ENCODE measurements around the gene TRMT6. TPM values are rescaled to one million over a fixed set of nuclear protein-coding genes. Genes with fewer than 3 reads are reported as not detected.

The TRMT6 gene
- total and polyA plus RNA-seq, 10 of the 15 experiments (the other 5 are each of a cell fraction or from before 2014, with no cell fraction given) = 18.2 to 35.5 (median 22.6) TPM

DNA sequence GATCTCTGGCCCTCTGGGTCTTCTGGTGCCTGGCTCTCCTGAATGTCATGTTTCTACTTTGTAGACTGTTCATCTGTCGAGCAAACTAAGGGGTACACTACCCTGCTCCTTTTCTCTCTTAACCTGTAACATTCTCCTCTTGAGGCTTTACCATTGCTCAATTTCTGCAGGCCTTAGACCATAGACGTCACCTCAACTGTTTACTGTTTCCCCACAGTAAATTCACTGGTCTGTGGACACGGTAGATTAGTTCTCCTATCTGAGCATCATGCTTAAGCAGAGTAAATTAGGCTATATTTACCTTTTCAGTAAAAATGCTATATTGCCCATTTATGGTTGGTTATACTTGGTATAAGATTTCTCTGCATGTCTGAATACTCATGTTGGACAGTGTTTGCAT lies 40.6 kb upstream of the TRMT6 start:
- H2AFZ ChIP-seq (ENCODE audit: control insufficient read depth, low read depth, low read length) = no peak overlapping the region
- no peak overlapping the region for H3K4me2 ChIP-seq (ENCODE audit: control insufficient read depth, insufficient read depth)
- ChIA-PET RAD21 (ENCODE audit: unreplicated experiment) (no interaction called here), POLR2A (no interaction called here), CTCF (no interaction called here), SMC1A (ENCODE audit: uncharacterized antibody, unreplicated experiment) (no interaction called here)
- H3K79me2 ChIP-seq (ENCODE audit: control insufficient read depth, insufficient read depth, low read length) = no peaks in the 10 kb centered on the region
- no peaks in the 10 kb centered on the region for H3K4me1 ChIP-seq (ENCODE audit: control insufficient read depth, insufficient read depth, low read length)
- 95% methylated on average over 3 of the region's 3 CpGs for WGBS (ENCODE audit: insufficient coverage, insufficient replicate concordance, low lambda C conversion rate, missing lambda C conversion rate)
- no peak overlapping the region for H3K4me3 ChIP-seq
- DNase-seq (ENCODE audit: low read depth, low spot score) = no peak
- no peaks in the 10 kb centered on the region for H3K27me3 ChIP-seq (replicated peaks in 1 of 2; ENCODE audit: control insufficient read depth in 2 of 2, insufficient read depth in 2 of 2, low read length in 1 of 2)
- H3K9ac ChIP-seq (ENCODE audit: control insufficient read depth, insufficient read depth, low read length) = no peak overlapping the region
- in situ Hi-C loops (cut with MboI) = no loop called here
- intact Hi-C loops (cut with micrococcal nuclease; ENCODE audit: unreplicated experiment) = no loop called here
- no peaks in the 10 kb centered on the region for H3K9me3 ChIP-seq (replicated peaks; ENCODE audit: control insufficient read depth, insufficient read depth, low read length)
- TF ChIP-seq TCF12 (IDR thresholded peaks at IDR 0.05; ENCODE audit: low read depth, low read length) (no peak), HDAC2 (IDR thresholded peaks at IDR 0.05) (no peak), RAD21 (IDR thresholded peaks at IDR 0.05; ENCODE audit: insufficient read depth, low read depth, low read length) (no peak), POU2F2 (IDR thresholded peaks at IDR 0.05; ENCODE audit: borderline replicate concordance, low read depth, low read length) (no peak), BMI1 (IDR thresholded peaks at IDR 0.05; ENCODE audit: borderline replicate concordance) (no peak), RUNX3 (IDR thresholded peaks at IDR 0.05; ENCODE audit: low read length) (no peak), CBX5 (IDR thresholded peaks at IDR 0.05; ENCODE audit: low read depth) (no peak), ZNF217 (IDR thresholded peaks at IDR 0.05) (no peak), SIN3A (IDR thresholded peaks at IDR 0.05; ENCODE audit: low read depth, low read length) (no peak), MXI1 (IDR thresholded peaks at IDR 0.05; ENCODE audit: low read depth, low read length) (no peak), STAT1 (conservative IDR thresholded peaks at IDR 0.05) (no peak), NFIC (IDR thresholded peaks at IDR 0.05; ENCODE audit: low read depth, low read length) (no peak), YY1 (IDR thresholded peaks at IDR 0.05; ENCODE audit: low read depth, low read length) (no peak)
- TF ChIP-seq, protein P1, sequence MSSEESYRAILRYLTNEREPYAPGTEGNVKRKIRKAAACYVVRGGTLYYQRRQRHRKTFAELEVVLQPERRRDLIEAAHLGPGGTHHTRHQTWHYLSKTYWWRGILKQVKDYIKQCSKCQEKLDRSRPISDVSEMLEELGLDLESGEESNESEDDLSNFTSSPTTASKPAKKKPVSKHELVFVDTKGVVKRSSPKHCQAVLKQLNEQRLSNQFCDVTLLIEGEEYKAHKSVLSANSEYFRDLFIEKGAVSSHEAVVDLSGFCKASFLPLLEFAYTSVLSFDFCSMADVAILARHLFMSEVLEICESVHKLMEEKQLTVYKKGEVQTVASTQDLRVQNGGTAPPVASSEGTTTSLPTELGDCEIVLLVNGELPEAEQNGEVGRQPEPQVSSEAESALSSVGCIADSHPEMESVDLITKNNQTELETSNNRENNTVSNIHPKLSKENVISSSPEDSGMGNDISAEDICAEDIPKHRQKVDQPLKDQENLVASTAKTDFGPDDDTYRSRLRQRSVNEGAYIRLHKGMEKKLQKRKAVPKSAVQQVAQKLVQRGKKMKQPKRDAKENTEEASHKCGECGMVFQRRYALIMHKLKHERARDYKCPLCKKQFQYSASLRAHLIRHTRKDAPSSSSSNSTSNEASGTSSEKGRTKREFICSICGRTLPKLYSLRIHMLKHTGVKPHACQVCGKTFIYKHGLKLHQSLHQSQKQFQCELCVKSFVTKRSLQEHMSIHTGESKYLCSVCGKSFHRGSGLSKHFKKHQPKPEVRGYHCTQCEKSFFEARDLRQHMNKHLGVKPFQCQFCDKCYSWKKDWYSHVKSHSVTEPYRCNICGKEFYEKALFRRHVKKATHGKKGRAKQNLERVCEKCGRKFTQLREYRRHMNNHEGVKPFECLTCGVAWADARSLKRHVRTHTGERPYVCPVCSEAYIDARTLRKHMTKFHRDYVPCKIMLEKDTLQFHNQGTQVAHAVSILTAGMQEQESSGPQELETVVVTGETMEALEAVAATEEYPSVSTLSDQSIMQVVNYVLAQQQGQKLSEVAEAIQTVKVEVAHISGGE (CRISPR knock-in tag; IDR thresholded peaks at IDR 0.05) = no peak
- TF ChIP-seq, protein P2, sequence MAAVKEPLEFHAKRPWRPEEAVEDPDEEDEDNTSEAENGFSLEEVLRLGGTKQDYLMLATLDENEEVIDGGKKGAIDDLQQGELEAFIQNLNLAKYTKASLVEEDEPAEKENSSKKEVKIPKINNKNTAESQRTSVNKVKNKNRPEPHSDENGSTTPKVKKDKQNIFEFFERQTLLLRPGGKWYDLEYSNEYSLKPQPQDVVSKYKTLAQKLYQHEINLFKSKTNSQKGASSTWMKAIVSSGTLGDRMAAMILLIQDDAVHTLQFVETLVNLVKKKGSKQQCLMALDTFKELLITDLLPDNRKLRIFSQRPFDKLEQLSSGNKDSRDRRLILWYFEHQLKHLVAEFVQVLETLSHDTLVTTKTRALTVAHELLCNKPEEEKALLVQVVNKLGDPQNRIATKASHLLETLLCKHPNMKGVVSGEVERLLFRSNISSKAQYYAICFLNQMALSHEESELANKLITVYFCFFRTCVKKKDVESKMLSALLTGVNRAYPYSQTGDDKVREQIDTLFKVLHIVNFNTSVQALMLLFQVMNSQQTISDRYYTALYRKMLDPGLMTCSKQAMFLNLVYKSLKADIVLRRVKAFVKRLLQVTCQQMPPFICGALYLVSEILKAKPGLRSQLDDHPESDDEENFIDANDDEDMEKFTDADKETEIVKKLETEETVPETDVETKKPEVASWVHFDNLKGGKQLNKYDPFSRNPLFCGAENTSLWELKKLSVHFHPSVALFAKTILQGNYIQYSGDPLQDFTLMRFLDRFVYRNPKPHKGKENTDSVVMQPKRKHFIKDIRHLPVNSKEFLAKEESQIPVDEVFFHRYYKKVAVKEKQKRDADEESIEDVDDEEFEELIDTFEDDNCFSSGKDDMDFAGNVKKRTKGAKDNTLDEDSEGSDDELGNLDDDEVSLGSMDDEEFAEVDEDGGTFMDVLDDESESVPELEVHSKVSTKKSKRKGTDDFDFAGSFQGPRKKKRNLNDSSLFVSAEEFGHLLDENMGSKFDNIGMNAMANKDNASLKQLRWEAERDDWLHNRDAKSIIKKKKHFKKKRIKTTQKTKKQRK (IDR thresholded peaks at IDR 0.05; ENCODE audit: low read depth, low read length) = no peak
- TF ChIP-seq, protein P3, sequence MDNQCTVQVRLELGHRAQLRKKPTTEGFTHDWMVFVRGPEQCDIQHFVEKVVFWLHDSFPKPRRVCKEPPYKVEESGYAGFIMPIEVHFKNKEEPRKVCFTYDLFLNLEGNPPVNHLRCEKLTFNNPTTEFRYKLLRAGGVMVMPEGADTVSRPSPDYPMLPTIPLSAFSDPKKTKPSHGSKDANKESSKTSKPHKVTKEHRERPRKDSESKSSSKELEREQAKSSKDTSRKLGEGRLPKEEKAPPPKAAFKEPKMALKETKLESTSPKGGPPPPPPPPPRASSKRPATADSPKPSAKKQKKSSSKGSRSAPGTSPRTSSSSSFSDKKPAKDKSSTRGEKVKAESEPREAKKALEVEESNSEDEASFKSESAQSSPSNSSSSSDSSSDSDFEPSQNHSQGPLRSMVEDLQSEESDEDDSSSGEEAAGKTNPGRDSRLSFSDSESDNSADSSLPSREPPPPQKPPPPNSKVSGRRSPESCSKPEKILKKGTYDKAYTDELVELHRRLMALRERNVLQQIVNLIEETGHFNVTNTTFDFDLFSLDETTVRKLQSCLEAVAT (IDR thresholded peaks at IDR 0.05) = no peak
- TF ChIP-seq, protein P4, sequence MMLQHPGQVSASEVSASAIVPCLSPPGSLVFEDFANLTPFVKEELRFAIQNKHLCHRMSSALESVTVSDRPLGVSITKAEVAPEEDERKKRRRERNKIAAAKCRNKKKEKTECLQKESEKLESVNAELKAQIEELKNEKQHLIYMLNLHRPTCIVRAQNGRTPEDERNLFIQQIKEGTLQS (IDR thresholded peaks at IDR 0.05; ENCODE audit: borderline replicate concordance, extremely low read depth, low read depth, low read length) = no peak
- ATAC-seq = no peak
- peaks cover 2 to 27% of the 10 kb centered on the region in 2 experiments; a peak in 3 of 4 replicates for H3K36me3 ChIP-seq (ENCODE audit: control insufficient read depth in 2 of 2, insufficient read depth in 2 of 2, low read length in 1 of 2)
- BruUV-seq (replicated peaks) = no TSS peak
- H4K20me1 ChIP-seq (ENCODE audit: control insufficient read depth, insufficient read depth) = no peaks in the 10 kb centered on the region
- no peak overlapping the region for H3K27ac ChIP-seq (ENCODE audit: control insufficient read depth, insufficient read depth)
- no peak for FAIRE-seq

All from GM12878 (cell line).